Common myeloid progenitor, CD34-positive (primary cell): ENCODE measurements around the gene ZNF362.

Experiments used
- CTCF ChIA-PET: fragments of 350-600 bp; sonication (Branson Sonifier 250); formaldehyde crosslinking; loops from one replicate; lab custom pipeline; 2021; ENCODE audit warnings: antibody characterized with exemption; lab: Charles Lee
- POLR2A ChIA-PET: fragments of 350-600 bp; sonication (Branson Sonifier 250); formaldehyde crosslinking; loops from one replicate; lab custom pipeline; 2021; ENCODE audit warnings: antibody characterized with exemption; lab: Charles Lee
- DNase-seq, 3 donors: peaks; one replicate each; pipeline versions ENCODE4 v3.0.0 to v3.0.0-alpha.2; 2013
- H3K27ac ChIP-seq, 2 experiments: 1 replicate in 1 of 2; 2 replicates in 1 of 2; pipeline ENCODE4 v1.7.0; 2013; ENCODE audit warnings: inconsistent platforms in 2 of 2, low read length in 2 of 2, mild to moderate bottlenecking in 2 of 2, low read depth in 1 of 2, moderate library complexity in 1 of 2; ENCODE audit not compliant: severe bottlenecking in 2 of 2, insufficient read depth in 1 of 2, poor library complexity in 1 of 2
- H3K27me3 ChIP-seq, 5 experiments: replicated peaks in 2 of 5; 1 replicate in 3 of 5; 2 replicates in 2 of 5; pipeline versions ENCODE4 v1.6.1 to v1.7.0; 2013; ENCODE audit warnings: low read length in 4 of 5, mild to moderate bottlenecking in 2 of 5, moderate library complexity in 2 of 5, inconsistent platforms in 1 of 5; ENCODE audit not compliant: insufficient read depth in 5 of 5, control insufficient read depth in 4 of 5
- H3K36me3 ChIP-seq, 4 experiments: 1 replicate in 2 of 4; 2 replicates in 2 of 4; pipeline versions ENCODE4 v1.6.1 to v1.7.0; 2013; ENCODE audit warnings: low read length in 3 of 4, control low read depth in 1 of 4, mild to moderate bottlenecking in 1 of 4; ENCODE audit not compliant: control insufficient read depth in 4 of 4, insufficient read depth in 4 of 4
- H3K4me1 ChIP-seq, 4 experiments: 1 replicate in 3 of 4; 2 replicates in 1 of 4; pipeline versions ENCODE4 v1.6.1 to v1.7.1; 2013; ENCODE audit warnings: low read length in 3 of 4, mild to moderate bottlenecking in 3 of 4, control low read depth in 1 of 4, inconsistent platforms in 1 of 4, moderate library complexity in 1 of 4; ENCODE audit not compliant: control insufficient read depth in 4 of 4, insufficient read depth in 4 of 4; ENCODE audit errors: control extremely low read depth in 1 of 4
- H3K4me3 ChIP-seq, 7 experiments: 1 replicate in 4 of 7; 2 replicates in 3 of 7; pipeline versions ENCODE4 v1.5.1 to v1.7.0; 2013; ENCODE audit warnings: mild to moderate bottlenecking in 7 of 7, low read length in 6 of 7, moderate library complexity in 6 of 7, inconsistent platforms in 2 of 7, low read depth in 2 of 7, control low read depth in 1 of 7; ENCODE audit not compliant: insufficient read depth in 4 of 7, control insufficient read depth in 1 of 7; ENCODE audit errors: extremely low read depth in 1 of 7
- H3K9me3 ChIP-seq, 5 experiments: 1 replicate in 4 of 5; 2 replicates in 1 of 5; pipeline versions ENCODE4 v1.6.1 to v1.7.1; 2013; ENCODE audit warnings: low read length in 4 of 5, mild to moderate bottlenecking in 2 of 5, inconsistent platforms in 1 of 5, low read depth in 1 of 5, moderate library complexity in 1 of 5; ENCODE audit not compliant: control insufficient read depth in 4 of 5, insufficient read depth in 2 of 5; ENCODE audit errors: control extremely low read depth in 1 of 5
- WGBS: methylation state at CpG from one replicate; pipeline ENCODE4 v1.1.5; 2013; ENCODE audit not compliant: insufficient coverage; 5-methylcytosine and 5-hydroxymethylcytosine counted together

ZNF362 gene

DNA sequence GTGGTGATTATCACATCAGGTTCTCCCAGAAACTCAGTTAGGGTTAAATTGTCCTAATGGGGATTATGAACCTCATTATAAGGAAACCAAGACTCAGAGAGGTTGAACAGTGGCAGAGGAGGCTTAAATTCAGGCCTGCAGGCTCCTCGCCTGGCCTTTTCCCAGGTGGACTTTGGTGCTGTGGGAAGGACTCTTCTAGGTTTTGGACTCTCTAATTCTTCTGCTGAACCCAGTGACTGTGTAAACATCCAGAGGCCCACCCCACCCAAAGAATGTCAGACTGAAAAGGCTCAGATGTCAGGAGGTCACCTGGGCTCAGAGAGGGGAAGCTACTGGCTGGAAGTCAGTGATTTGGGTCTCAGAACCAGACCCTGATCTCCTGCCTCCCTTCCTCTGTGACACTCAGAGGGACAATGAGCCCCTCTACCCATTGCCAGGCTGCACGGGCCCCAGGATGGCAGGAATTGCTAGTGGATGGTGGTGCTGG lies 2.5 kb downstream of the ZNF362 start:
- Histone ChIP-seq H3K27me3 (no peaks in the 10 kb centered on the region), H3K4me1 (peaks cover 6 to 39% (median 27%) of the 10 kb centered on the region in 4 experiments), H3K27ac (peak overlapping the region in 1 of 2 experiments; percentile 95), H3K4me3 (peak overlapping the region in 1 of 7 experiments; percentile 94), H3K9me3 (no peaks in the 10 kb centered on the region), H3K36me3 (peaks cover 0 to 12% (median 6%) of the 10 kb centered on the region in 4 experiments)
- CTCF ChIA-PET = interaction anchor here (2.1 kb wide), 1 partner anchor 10 kb away, joined by 5 read pairs; no protein-coding TSS in a partner anchor
- WGBS = 100% methylated on average over 1 of the region's 2 CpGs
- POLR2A ChIA-PET = no interaction called here
- DNase-seq = no peak

GRCh38 chr1:33259879-33260278 lies 3.6 kb downstream of the ZNF362 start:
- H3K9me3 ChIP-seq = no peaks in the 10 kb centered on the region
- WGBS = 100% methylated on average over 2 of the region's 3 CpGs
- CTCF ChIA-PET = interaction anchor here (0.9 kb wide), 1 partner anchor 36 kb away, joined by 3 read pairs; no protein-coding TSS in a partner anchor

GRCh38 chr1:33260439-33260838 lies 4.1 kb downstream of the ZNF362 start:
- WGBS = 94% methylated on average over 3 of the region's 5 CpGs
- H3K9me3 ChIP-seq = no peaks in the 10 kb centered on the region
- peaks cover 0 to 12% (median 6%) of the 10 kb centered on the region in 4 experiments for H3K36me3 ChIP-seq
- DNase-seq = no peak
- CTCF ChIA-PET = interaction anchor here (0.9 kb wide), 1 partner anchor 35 kb away, joined by 3 read pairs; no protein-coding TSS in a partner anchor
- POLR2A ChIA-PET = no interaction called here
- peak overlapping the region in 1 of 2 experiments; percentile 44 for H3K27ac ChIP-seq
- no peak overlapping the region for H3K4me3 ChIP-seq
- no peaks in the 10 kb centered on the region for H3K27me3 ChIP-seq
- H3K4me1 ChIP-seq = peaks cover 6 to 33% (median 22%) of the 10 kb centered on the region in 4 experiments

More at GRCh38 chr1:33259879-33260278, 3.6 kb downstream of the ZNF362 start:
- Histone ChIP-seq H3K36me3 (peaks cover 0 to 12% (median 6%) of the 10 kb centered on the region in 4 experiments), H3K27me3 (no peaks in the 10 kb centered on the region), H3K4me1 (peaks cover 6 to 38% (median 26%) of the 10 kb centered on the region in 4 experiments), H3K4me3 (no peak overlapping the region), H3K27ac (peak overlapping the region in 1 of 2 experiments; percentile 44)
- POLR2A ChIA-PET = no interaction called here
- DNase-seq = no peak

- Histone ChIP-seq H3K27ac (no peak overlapping the region), H3K27me3 (no peaks in the 10 kb centered on the region), H3K9me3 (no peaks in the 10 kb centered on the region), H3K4me3 (no peak overlapping the region), H3K4me1 (peaks cover 6 to 30% (median 19%) of the 10 kb centered on the region in 4 experiments), H3K36me3 (peaks cover 3 to 14% (median 8%) of the 10 kb centered on the region in 4 experiments)
- CTCF ChIA-PET = no interaction called here
- DNase-seq = no peak
- 88% methylated on average over 5 of the region's 7 CpGs for WGBS
- POLR2A ChIA-PET = no interaction called here
Observed at GRCh38 chr1:33261344-33261743, 5.1 kb downstream of the ZNF362 start.

- no peak overlapping the region for H3K27ac ChIP-seq
Observed at GRCh38 chr1:33263890-33264504, 7.7 kb downstream of the ZNF362 start.

DNA sequence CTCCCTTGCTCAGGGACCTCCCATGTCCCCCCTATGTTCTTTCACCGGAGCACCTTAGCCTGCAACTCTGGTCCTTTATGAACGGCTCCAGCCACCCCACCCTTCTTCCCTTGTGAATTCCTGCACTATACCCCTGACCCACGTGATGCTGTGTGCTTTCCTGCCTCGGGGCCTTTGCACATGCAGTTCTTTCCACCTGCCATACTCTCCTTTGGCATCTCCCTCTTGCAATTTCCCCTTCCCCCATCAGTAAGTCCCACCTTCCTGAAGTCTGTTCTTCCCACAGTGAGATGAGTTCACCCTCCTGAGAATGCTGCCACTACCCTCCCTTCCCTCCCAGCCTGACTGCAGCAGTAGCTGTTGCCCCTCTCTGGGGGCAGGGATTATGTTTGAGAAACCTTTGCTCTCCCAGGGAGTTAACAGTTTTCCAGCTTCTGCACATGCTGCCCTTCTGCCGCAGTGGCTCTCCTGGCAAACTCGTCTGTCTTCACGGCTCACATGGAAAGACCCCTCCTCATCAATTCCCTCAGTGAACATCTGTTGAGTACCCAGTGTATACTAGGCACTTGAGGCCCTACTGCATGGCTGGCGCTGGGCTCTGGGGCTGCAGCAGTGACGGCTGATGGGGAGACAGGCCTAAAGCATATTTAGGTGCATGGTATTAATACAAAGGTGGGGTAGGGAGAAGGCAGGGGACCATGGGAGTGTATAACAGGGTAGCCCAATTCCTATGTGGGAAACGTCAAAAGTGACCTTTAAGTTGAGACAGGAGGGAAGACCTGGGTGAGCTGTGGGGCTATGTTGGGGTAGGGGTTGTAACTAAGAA lies 9.7 kb downstream of the ZNF362 start:
- no peak for DNase-seq
- Histone ChIP-seq H3K9me3 (no peaks in the 10 kb centered on the region), H3K4me3 (no peak overlapping the region), H3K27ac (no peak overlapping the region), H3K27me3 (no peaks in the 10 kb centered on the region), H3K36me3 (peaks cover 7 to 32% (median 24%) of the 10 kb centered on the region in 4 experiments), H3K4me1 (peaks cover 0 to 2% (median under 1%) of the 10 kb centered on the region in 4 experiments)
- POLR2A ChIA-PET = no interaction called here
- CTCF ChIA-PET = interaction anchor here (1.6 to 1.7 kb wide), 2 partner anchors 8 to 30 kb away, joined by 7 to 8 read pairs; no protein-coding TSS in a partner anchor
- WGBS = 98% methylated on average over 10 of the region's 10 CpGs

More at GRCh38 chr1:33263890-33264504, 7.7 kb downstream of the ZNF362 start:
- ChIA-PET CTCF (interaction anchor here (1.3 to 1.7 kb wide), 3 partner anchors 10 to 32 kb away, joined by 3 to 8 read pairs (median 7); no protein-coding TSS in a partner anchor), POLR2A (no interaction called here)
- Histone ChIP-seq H3K4me1 (peaks cover 0 to 12% (median 3%) of the 10 kb centered on the region in 4 experiments), H3K4me3 (no peak overlapping the region), H3K27me3 (no peaks in the 10 kb centered on the region), H3K36me3 (peaks cover 5 to 19% (median 13%) of the 10 kb centered on the region in 4 experiments), H3K9me3 (no peaks in the 10 kb centered on the region)
- 94% methylated on average over 2 of the region's 5 CpGs for WGBS
- no peak for DNase-seq
